Calu3 (cell line): ENCODE data around the gene UGT1A7. TPM values are rescaled to one million over a fixed set of nuclear protein-coding genes. Genes with fewer than 3 reads are reported as not detected.

ENCODE experiments used
- BruUV-seq: library from RNA; stranded (reverse); fragments of 400-500 nt; replicated peaks from 2 replicates; lab custom pipeline; 2021; lab: Mats Ljungman, UMichigan
- CTCF ChIA-PET: fragments of 300-600 bp; sonication (Branson Sonifier 250); formaldehyde crosslinking; loops from one replicate; lab custom pipeline; 2022; ENCODE audit warnings: antibody characterized with exemption; lab: Charles Lee
- DNase-seq: peaks from one replicate; pipeline ENCODE4 v3.0.0; 2022
- H3K27ac Mint-ChIP-seq: one replicate; pipeline ENCODE4 v1.8.0; 2022; ENCODE audit warnings: mixed read lengths; ENCODE audit not compliant: unreplicated experiment
- H3K27me3 Mint-ChIP-seq: one replicate; pipeline ENCODE4 v1.8.0; 2022; ENCODE audit warnings: mixed read lengths; ENCODE audit not compliant: unreplicated experiment
- H3K36me3 Mint-ChIP-seq: one replicate; pipeline ENCODE4 v1.8.0; 2022; ENCODE audit warnings: mild to moderate bottlenecking, moderate library complexity, mixed read lengths; ENCODE audit not compliant: insufficient read depth, unreplicated experiment
- H3K4me1 Mint-ChIP-seq: one replicate; pipeline ENCODE4 v1.8.0; 2022; ENCODE audit warnings: mild to moderate bottlenecking, low read depth, mixed read lengths; ENCODE audit not compliant: unreplicated experiment
- H3K4me3 Mint-ChIP-seq: one replicate; pipeline ENCODE4 v1.8.0; 2022; ENCODE audit warnings: mild to moderate bottlenecking, low read depth, moderate library complexity, mixed read lengths; ENCODE audit not compliant: unreplicated experiment
- H3K9me3 Mint-ChIP-seq: one replicate; pipeline ENCODE4 v1.8.0; 2022; ENCODE audit warnings: low read depth, mixed read lengths; ENCODE audit not compliant: unreplicated experiment
- intact Hi-C: fragments of 100-400 bp; cut with micrococcal nuclease; formaldehyde crosslinking; loops from one replicate; pipeline ENCODE4 v1.10.0; 2022; ENCODE audit not compliant: unreplicated experiment
- total RNA-seq: library from RNA; stranded (reverse); gene quantifications from 2 replicates; pipeline ENCODE4 v1.2.3, GENCODE V29; 2022
- TF ChIP-seq, protein P1 (sequence below): fragments of 200-600 bp; IDR thresholded peaks from one replicate; pipeline ENCODE4 v1.8.0; 2022; ENCODE audit warnings: antibody characterized with exemption; ENCODE audit not compliant: unreplicated experiment

Gene UGT1A7
- total RNA-seq, 1 experiment from 2014 or later, result 7.2 TPM

- TF ChIP-seq, protein P1, sequence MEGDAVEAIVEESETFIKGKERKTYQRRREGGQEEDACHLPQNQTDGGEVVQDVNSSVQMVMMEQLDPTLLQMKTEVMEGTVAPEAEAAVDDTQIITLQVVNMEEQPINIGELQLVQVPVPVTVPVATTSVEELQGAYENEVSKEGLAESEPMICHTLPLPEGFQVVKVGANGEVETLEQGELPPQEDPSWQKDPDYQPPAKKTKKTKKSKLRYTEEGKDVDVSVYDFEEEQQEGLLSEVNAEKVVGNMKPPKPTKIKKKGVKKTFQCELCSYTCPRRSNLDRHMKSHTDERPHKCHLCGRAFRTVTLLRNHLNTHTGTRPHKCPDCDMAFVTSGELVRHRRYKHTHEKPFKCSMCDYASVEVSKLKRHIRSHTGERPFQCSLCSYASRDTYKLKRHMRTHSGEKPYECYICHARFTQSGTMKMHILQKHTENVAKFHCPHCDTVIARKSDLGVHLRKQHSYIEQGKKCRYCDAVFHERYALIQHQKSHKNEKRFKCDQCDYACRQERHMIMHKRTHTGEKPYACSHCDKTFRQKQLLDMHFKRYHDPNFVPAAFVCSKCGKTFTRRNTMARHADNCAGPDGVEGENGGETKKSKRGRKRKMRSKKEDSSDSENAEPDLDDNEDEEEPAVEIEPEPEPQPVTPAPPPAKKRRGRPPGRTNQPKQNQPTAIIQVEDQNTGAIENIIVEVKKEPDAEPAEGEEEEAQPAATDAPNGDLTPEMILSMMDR, result no peak
- intact Hi-C loops, result no loop called here
These were observed 98.0 kb downstream of the UGT1A7 start for GRCh38 chr2:233779722-233780121.

GRCh38 chr2:233780771-233781170 is 99.1 kb downstream of the UGT1A7 start:
- Mint-ChIP-seq H3K36me3 (peaks cover 12% of the 10 kb centered on the region), H3K27me3 (no peaks in the 10 kb centered on the region), H3K4me3 (no peak overlapping the region), H3K4me1 (no peaks in the 10 kb centered on the region), H3K27ac (no peak overlapping the region), H3K9me3 (peaks cover 8% of the 10 kb centered on the region)
- TF ChIP-seq, protein P1, result no peak
- no TSS peak for BruUV-seq
- CTCF ChIA-PET, result no interaction called here
- intact Hi-C loops, result no loop called here
- no peak for DNase-seq

More at GRCh38 chr2:233779722-233780121, 98.0 kb downstream of the UGT1A7 start:
- CTCF ChIA-PET, result no interaction called here
- Mint-ChIP-seq H3K4me1 (no peaks in the 10 kb centered on the region), H3K4me3 (no peak overlapping the region), H3K9me3 (peaks cover 11% of the 10 kb centered on the region), H3K36me3 (peaks cover 20% of the 10 kb centered on the region), H3K27ac (no peak overlapping the region), H3K27me3 (no peaks in the 10 kb centered on the region)
- no peak for DNase-seq
- no TSS peak for BruUV-seq

DNA sequence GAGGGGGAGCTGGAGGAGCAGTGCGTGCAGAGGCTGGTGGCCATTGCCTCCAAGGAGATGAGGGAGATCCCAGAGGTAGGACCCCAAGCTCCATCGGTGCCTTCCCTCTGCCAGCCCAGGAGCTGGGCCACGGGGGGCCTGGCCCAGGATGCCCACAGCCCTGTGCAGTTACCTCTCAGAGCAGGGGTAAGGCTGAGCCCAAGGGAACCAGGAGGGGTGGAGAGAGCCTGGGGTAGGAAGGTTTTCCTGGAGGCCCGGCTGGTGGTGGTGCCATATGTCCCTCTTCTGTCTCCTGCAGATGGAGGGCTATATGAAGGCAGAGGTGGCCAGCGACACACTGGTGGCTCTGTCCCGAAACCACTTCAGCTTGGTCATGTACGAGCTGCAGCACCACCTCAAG is 107.9 kb downstream of the UGT1A7 start:
- CTCF ChIA-PET, result no interaction called here
- TF ChIP-seq, protein P1, result no peak
- peaks cover 6% of the 10 kb centered on the region for H3K36me3 Mint-ChIP-seq
- BruUV-seq, result no TSS peak
- no peaks in the 10 kb centered on the region for H3K4me1 Mint-ChIP-seq
- peaks cover 6% of the 10 kb centered on the region for H3K9me3 Mint-ChIP-seq
- DNase-seq, result no peak
- no peak overlapping the region for H3K27ac Mint-ChIP-seq
- H3K4me3 Mint-ChIP-seq, result no peak overlapping the region
- H3K27me3 Mint-ChIP-seq, result peaks cover 10% of the 10 kb centered on the region
- intact Hi-C loops, result no loop called here

GRCh38 chr2:233791151-233791882 is 109.6 kb downstream of the UGT1A7 start:
- CTCF ChIA-PET, result interaction anchor here (1.0 kb wide), 1 partner anchor 224 kb away, joined by 18 read pairs; no protein-coding TSS in a partner anchor
- no peaks in the 10 kb centered on the region for H3K4me1 Mint-ChIP-seq
- intact Hi-C loops, result no loop called here
- BruUV-seq, result no TSS peak
- H3K4me3 Mint-ChIP-seq, result no peak overlapping the region
- DNase-seq, result no peak
- H3K27me3 Mint-ChIP-seq, result peaks cover 10% of the 10 kb centered on the region
- peaks cover 6% of the 10 kb centered on the region for H3K36me3 Mint-ChIP-seq
- no peak overlapping the region for H3K27ac Mint-ChIP-seq
- TF ChIP-seq, protein P1, result no peak
- H3K9me3 Mint-ChIP-seq, result peaks cover 2% of the 10 kb centered on the region
